ENCODE data around the gene TRIP12.
A peak's percentile ranks its signal among the peaks of the same experiment; 100 is the strongest.
"Not testable (repeated sequence)": the region's sequence is repeated elsewhere in the genome, so short reads cannot be mapped to it uniquely, and the experiment has no call there.

Gene TRIP12

GRCh38 chr2:229921892-229922448, at the start of gene TRIP12:
Gene TRIP12, minus strand, starts transcription at chr2:229922009. Its CDS starts 41,930 bp downstream, at chr2:229880079.
- Histone ChIP-seq H3K4me2 (peak within 1 kb of the TSS; percentile 97), H3K27ac (peak within 1 kb of the TSS; percentile 95), H4K20me1 (peaks cover 39% of the 10 kb centered on the region), H3K4me1 (peaks cover 41% of the 10 kb centered on the region), H3K27me3 (no peaks in the 10 kb centered on the region), H3K9ac (peak within 1 kb of the TSS; percentile 95), H3K4me3 (peak within 1 kb of the TSS; percentile 97), H3K9me3 (no peaks in the 10 kb centered on the region), H3K36me3 (peaks cover 11% of the 10 kb centered on the region)
- TF ChIP-seq Cebpa-rat (IDR thresholded peaks at IDR 0.05): no peak

GRCh38 chr2:229971298-229971790, 49.5 kb upstream of the TRIP12 start:
- no peak overlapping the region for H3K4me3 ChIP-seq
- H4K20me1 ChIP-seq: no peaks in the 10 kb centered on the region
- no peak for TF ChIP-seq Cebpa-rat (IDR thresholded peaks at IDR 0.05)
- H3K36me3 ChIP-seq: no peaks in the 10 kb centered on the region
- H3K9ac ChIP-seq: no peak overlapping the region
- H3K9me3 ChIP-seq: no peaks in the 10 kb centered on the region
- H3K27me3 ChIP-seq: no peaks in the 10 kb centered on the region
- H3K4me1 ChIP-seq: no peaks in the 10 kb centered on the region
- no peak overlapping the region for H3K27ac ChIP-seq
- no peak overlapping the region for H3K4me2 ChIP-seq

- H3K9me3 ChIP-seq: no peaks in the 10 kb centered on the region
- H3K4me3 ChIP-seq: no peak overlapping the region
- H3K36me3 ChIP-seq: no peaks in the 10 kb centered on the region
- no peak for TF ChIP-seq Cebpa-rat (IDR thresholded peaks at IDR 0.05)
- H3K9ac ChIP-seq: no peak overlapping the region
- no peaks in the 10 kb centered on the region for H4K20me1 ChIP-seq
- H3K4me1 ChIP-seq: no peaks in the 10 kb centered on the region
- no peaks in the 10 kb centered on the region for H3K27me3 ChIP-seq
- H3K27ac ChIP-seq: no peak overlapping the region
- no peak overlapping the region for H3K4me2 ChIP-seq
These were observed 48.6 kb upstream of the TRIP12 start for GRCh38 chr2:229970406-229970805.

GRCh38 chr2:229969921-229970320, 48.1 kb upstream of the TRIP12 start:
- TF ChIP-seq Cebpa-rat (IDR thresholded peaks at IDR 0.05): no peak
- no peaks in the 10 kb centered on the region for H4K20me1 ChIP-seq
- no peak overlapping the region for H3K27ac ChIP-seq
- no peaks in the 10 kb centered on the region for H3K4me1 ChIP-seq
- no peaks in the 10 kb centered on the region for H3K9me3 ChIP-seq
- no peak overlapping the region for H3K4me3 ChIP-seq
- no peak overlapping the region for H3K4me2 ChIP-seq
- H3K36me3 ChIP-seq: no peaks in the 10 kb centered on the region
- H3K27me3 ChIP-seq: no peaks in the 10 kb centered on the region
- no peak overlapping the region for H3K9ac ChIP-seq

GRCh38 chr2:229963596-229963995, 41.8 kb upstream of the TRIP12 start:
- H4K20me1 ChIP-seq, H3K27ac ChIP-seq, H3K9ac ChIP-seq, H3K27me3 ChIP-seq, H3K9me3 ChIP-seq, H3K36me3 ChIP-seq, H3K4me3 ChIP-seq, H3K4me2 ChIP-seq, H3K4me1 ChIP-seq: not testable (repeated sequence)

- TF ChIP-seq Cebpa-rat (IDR thresholded peaks at IDR 0.05): no peak
These were observed 34.7 kb upstream of the TRIP12 start for GRCh38 chr2:229956491-229956890.

GRCh38 chr2:229955663-229956062, 33.9 kb upstream of the TRIP12 start:
- Histone ChIP-seq H3K4me2 (no peak overlapping the region), H3K27me3 (no peaks in the 10 kb centered on the region), H4K20me1 (no peaks in the 10 kb centered on the region), H3K4me1 (no peaks in the 10 kb centered on the region), H3K36me3 (no peaks in the 10 kb centered on the region), H3K9me3 (no peaks in the 10 kb centered on the region), H3K27ac (no peak overlapping the region), H3K4me3 (no peak overlapping the region), H3K9ac (no peak overlapping the region)
- no peak for TF ChIP-seq Cebpa-rat (IDR thresholded peaks at IDR 0.05)

More at GRCh38 chr2:229956491-229956890, 34.7 kb upstream of the TRIP12 start:
- Histone ChIP-seq H3K27me3 (no peaks in the 10 kb centered on the region), H4K20me1 (no peaks in the 10 kb centered on the region), H3K9me3 (no peaks in the 10 kb centered on the region), H3K4me3 (no peak overlapping the region), H3K4me2 (no peak overlapping the region), H3K4me1 (no peaks in the 10 kb centered on the region), H3K27ac (no peak overlapping the region), H3K9ac (no peak overlapping the region), H3K36me3 (no peaks in the 10 kb centered on the region)

GRCh38 chr2:229952256-229952835, 30.5 kb upstream of the TRIP12 start:
- H3K4me3 ChIP-seq: no peak overlapping the region
- no peak overlapping the region for H3K9ac ChIP-seq
- H3K4me1 ChIP-seq: no peaks in the 10 kb centered on the region
- H3K27me3 ChIP-seq: no peaks in the 10 kb centered on the region
- H3K9me3 ChIP-seq: no peaks in the 10 kb centered on the region
- no peak overlapping the region for H3K27ac ChIP-seq
- no peak overlapping the region for H3K4me2 ChIP-seq
- no peaks in the 10 kb centered on the region for H3K36me3 ChIP-seq
- H4K20me1 ChIP-seq: no peaks in the 10 kb centered on the region
- no peak for TF ChIP-seq Cebpa-rat (IDR thresholded peaks at IDR 0.05)

GRCh38 chr2:229947544-229947943, 25.7 kb upstream of the TRIP12 start:
- H3K36me3 ChIP-seq: no peaks in the 10 kb centered on the region
- no peaks in the 10 kb centered on the region for H4K20me1 ChIP-seq
- peaks cover 5% of the 10 kb centered on the region; the same call in 1 of the 2 replicates for H3K4me1 ChIP-seq
- no peak overlapping the region for H3K4me2 ChIP-seq
- no peaks in the 10 kb centered on the region for H3K27me3 ChIP-seq
- H3K27ac ChIP-seq: no peak overlapping the region
- no peaks in the 10 kb centered on the region for H3K9me3 ChIP-seq
- H3K9ac ChIP-seq: no peak overlapping the region
- H3K4me3 ChIP-seq: no peak overlapping the region
- TF ChIP-seq Cebpa-rat (IDR thresholded peaks at IDR 0.05): no peak

GRCh38 chr2:229945975-229946374, 24.2 kb upstream of the TRIP12 start:
- Histone ChIP-seq H3K9me3 (no peaks in the 10 kb centered on the region), H3K9ac (no peak overlapping the region), H3K27me3 (no peaks in the 10 kb centered on the region), H3K27ac (no peak overlapping the region), H3K4me2 (no peak overlapping the region), H3K36me3 (no peaks in the 10 kb centered on the region), H3K4me1 (peaks cover 5% of the 10 kb centered on the region; the same call in 1 of the 2 replicates), H4K20me1 (no peaks in the 10 kb centered on the region), H3K4me3 (no peak overlapping the region)
- TF ChIP-seq Cebpa-rat (IDR thresholded peaks at IDR 0.05): no peak
